NCI-H748 treated with DMSO at 0.1 percent for 48 hours (cell line): ENCODE measurements around the gene EHD4.

Experiments used
- DNase-seq: peaks from one replicate; lab custom pipeline; 2025; lab: John Stamatoyannopoulos, UW

Gene EHD4

DNA sequence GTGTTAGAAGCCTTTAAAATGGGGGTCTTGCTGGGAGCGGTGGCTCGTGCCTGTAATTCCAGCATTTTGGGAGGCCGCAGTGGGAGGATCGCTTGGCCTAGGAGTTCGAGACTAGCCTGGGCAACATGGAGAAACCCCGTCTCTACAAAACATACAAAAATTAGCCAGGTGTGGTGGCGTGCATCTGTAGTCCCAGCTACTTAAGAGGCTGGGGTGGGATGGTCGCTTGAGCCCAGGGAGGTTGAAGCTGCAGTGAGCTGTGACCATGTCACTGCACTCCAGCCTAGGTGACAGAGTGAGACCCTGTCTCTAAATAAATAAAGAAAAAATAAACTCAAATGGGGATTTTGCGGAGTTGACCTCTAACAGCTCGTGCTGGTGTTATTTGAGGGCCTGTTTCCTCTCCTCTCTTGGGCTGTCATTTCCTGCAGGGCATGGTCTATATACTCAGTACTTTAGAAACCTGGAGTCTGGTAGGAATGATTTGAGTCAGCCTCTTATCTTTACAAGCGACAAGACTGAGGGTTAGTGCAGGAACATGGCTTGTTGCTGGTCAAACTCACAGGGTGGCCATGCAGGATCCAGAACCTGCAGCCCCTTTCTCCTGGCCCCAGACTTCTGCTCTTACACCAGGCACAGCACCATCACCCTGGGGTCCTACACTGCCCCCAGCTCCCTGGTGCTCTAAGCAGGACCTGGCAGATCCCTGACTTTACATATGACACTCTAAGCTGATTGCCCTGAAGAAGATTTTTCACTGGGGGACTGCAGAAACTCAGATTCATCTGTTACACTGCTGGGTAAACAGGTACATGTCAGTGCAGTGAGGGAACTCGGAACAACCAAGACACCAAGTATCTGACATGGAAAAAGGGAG lies 15.1 kb downstream of the EHD4 start:
- DNase-seq = no peak

DNA sequence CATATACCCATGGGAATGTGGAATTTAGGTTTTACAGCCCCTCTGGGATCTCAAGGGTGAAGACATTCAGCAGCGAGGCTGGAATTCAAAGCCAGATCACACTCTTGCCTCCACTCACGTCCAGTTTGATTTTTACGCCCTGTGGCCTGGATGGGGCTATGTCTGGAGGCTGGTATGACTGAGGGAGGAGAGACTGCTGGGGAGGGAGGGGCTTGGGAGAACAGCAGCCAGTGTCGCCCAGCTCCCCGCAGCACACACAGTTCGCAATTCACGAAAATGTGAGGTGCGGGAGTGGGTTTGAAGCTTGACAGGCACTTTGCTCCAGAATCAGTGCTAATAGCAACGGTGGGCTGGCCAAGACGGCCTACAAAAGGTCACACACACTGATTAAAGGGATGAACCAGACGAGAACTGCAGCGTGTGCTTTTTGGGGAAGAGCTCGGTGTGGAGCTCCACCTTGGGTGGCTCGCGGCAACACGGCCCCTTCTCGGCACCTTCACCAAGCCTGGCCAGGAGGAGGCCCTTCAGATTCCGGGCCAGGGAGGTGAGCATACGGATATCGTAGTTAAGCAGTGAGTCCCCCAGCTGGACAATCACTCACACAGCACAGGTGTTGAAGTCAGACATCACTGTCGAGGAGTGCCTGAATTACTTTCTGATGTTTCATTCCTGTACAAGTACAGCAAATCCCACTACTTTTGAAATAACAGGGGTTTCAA lies 16.4 kb downstream of the EHD4 start:
- DNase-seq = no peak

DNA sequence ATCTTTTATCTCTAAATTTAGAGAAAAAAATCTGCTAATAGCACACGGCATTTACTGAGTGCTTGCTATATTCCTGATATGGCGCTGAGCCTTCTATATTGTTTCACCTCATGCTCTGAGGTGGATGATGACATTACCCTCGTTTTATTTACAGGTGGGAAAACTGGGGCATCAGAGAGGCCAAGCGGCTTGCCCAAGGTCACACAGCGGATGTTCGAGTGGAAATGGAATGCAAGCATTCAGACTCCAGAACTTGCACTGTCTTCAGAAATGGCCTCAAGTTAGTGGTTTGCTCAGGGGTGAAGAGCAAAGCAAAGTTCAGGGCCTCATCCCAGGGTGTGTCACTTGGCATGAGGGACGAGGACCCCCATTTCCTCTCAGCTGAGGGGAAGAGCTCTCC lies 17.3 kb downstream of the EHD4 start:
- DNase-seq = no peak

DNA sequence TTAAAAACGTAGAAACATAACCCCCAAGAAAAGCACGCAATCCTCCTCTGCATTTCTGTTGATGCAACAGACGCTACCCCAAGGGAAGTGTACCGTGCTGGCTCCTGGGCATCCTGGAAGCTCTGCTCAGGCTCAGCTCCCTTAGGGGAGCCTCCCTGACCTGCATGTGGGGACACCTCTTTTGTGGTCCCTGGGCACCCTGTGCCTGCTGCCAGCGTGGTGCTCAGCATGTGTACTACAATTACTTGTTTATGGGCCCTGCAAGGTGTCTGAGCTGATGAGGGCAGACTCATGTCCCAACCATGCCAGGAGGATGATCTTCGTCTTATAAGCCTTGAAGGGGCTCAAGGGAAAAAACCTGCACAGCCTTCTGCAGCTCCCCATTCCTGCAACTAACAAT lies 18.3 kb downstream of the EHD4 start:
- DNase-seq = no peak

DNA sequence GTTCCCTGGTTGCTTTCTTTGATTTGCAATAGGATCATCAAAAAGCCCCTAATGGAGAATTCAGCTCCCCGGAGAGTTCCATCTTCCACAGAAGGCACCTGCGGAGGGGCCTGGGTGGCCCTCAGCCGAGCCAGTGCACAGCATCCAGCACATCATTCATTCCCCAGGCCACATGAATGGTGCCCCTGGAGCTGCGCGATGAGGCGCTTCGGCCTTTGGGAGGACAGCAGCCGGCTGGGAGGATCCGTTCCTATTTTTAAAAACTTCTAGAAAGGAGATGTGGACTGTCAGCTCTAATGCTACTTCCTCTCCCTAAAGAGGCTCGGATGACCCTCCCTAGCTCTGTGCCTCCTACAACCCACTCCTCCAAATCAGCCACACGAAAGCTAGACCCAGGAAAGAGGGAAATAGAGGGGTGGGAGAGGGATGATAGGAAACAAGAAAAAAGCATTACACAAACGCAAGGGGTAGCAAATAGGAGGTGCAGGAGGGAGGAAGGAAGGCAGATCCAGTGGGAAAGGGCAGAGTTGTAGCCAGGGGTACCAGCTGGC lies 20.3 kb downstream of the EHD4 start:
- DNase-seq = no peak

DNA sequence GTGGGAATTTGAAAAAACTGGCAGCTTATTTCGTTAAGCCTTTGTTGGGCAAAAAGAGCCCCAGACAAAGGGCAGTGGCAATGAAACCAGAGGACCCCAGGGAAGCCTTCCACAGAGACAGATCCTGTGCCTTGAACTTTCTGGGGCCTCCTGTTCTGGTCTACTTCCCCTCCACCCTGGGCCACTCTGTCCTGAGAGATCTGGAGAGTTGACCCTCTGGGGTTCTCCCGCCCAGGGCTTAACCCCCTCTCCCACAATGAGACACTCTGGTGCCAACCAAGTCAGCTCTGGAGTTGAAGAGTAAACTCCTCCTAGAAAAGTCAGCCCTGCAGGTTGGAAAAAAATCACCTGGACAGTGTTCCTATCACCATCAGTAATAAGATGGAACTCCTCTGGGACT lies 20.8 kb downstream of the EHD4 start:
- no peak for DNase-seq

DNA sequence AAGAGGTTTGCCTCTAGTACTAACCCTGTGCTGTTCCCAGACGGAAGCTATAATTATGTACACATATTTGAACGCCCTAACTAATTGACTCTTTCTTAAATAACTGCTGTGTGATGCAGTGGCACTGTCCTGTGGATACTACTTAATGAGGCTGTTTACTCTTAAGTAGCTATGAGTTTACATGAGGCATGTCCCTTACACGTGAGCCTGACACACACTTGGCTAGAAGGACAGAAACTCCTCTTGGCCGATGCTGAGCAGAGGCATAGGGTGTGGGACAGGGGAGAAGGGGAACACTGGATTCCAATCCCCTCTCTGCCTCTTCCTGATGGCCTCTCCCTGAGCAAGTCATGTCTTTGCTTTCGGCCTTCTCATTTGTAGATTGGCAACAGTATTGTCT lies 21.9 kb downstream of the EHD4 start:
- no peak for DNase-seq

DNA sequence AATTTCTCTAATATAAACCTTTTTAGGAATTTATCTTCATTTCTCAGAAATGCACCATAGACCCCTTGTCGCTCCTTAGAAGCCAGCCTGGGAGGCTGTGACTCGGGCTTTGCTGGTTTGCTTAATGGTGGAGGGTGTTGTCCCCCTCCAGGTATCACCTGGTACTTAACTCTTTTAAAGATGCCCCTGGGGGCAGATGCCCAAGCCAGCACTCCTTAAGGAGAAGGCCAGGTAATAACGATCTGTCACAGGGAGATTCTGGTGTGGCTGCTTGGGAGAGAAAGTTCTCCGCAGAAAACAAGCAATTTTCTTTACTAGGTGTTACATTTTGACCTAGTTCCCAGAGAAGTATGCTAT lies 22.3 kb downstream of the EHD4 start:
- no peak for DNase-seq

DNA sequence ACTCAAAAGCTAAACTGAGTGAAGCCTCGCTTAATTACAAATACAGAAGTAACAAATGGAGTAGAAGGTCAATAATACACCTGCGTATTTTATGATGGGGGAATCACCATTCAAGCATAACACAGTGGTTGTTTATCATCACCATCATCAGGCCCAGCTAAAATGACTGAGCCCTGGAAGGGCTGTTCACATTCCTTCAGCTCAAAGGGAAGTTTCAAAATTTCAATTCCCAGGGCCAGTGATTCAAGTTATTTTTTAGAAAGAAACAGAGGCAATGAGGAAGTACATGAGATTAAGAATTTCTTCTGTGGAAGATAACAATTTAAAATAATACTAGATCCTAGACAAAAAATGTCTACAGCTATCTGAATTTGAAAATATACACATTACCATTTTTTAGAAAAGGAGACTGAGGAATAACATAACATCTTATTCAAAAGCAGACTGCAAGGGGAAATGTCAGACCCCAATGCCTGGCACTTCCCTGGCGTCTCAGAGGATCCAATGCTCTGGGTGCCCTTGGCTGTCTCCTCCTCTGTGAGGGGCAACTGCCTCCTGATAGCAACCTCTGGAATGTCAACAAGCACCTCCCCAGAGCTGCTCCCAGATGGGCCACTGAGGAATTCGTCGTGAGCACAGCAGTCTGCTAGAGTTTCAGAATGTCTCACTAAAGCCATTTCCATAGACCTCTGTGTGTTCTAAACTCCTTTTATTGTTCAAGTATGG lies 22.8 kb downstream of the EHD4 start:
- DNase-seq = no peak

DNA sequence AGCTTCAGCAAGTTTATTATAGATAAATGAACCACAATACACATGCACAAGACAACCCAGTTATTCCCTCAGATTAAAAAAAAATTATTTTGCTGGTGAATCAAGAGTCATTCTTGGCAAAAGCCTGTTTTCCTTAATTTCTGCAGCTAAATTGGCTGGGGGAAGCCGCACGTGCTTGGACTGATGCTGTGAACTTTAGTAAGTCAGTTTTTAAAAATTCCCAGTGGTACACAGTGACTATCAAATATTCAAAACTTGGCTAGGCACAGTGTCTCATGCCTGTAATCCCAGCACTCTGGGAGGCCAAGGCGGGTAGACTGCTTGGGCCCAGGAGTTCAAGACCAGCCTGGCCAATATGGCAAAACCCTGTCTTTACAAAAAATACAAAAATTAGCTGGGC lies 23.9 kb downstream of the EHD4 start:
- DNase-seq = no peak

DNA sequence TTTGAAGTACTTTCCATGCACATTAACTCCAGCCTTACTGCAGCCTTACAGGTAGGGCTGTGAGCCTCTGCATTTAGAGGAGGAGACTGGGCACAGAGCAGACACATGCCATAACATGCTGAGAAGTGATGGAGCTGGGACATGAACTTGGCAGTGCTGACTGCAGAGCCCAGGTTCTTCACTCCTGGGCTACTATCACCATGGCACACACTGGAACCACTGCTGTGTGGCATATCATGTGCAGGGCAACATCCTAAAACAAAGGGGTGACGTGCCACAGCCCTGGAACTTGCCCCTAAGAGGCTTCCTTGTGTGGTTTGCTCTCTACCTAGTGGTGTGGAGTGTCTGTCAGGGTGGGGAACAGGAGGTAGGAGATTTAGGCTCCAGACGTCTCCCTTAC lies 25.4 kb downstream of the EHD4 start:
- DNase-seq = no peak

DNA sequence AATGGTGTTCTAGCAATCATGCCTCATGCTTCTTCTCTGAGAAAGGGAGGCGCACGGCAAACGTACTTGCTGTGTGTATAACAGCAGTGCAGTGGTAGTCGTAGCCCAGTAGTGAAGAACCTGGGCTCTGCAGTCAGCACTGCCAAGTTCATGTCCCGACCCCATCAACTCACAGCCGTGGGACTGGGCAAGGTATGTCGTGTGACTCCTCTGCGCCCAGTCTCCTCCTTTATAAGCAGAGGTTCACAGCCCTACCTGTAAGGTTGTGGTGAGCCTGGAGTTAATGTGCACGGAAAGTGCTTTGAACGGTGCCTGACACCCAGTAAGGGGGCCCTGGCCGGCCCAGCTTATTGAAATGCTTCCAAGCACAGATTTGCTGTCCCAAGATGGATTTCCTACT lies 26.6 kb downstream of the EHD4 start:
- no peak for DNase-seq

DNA sequence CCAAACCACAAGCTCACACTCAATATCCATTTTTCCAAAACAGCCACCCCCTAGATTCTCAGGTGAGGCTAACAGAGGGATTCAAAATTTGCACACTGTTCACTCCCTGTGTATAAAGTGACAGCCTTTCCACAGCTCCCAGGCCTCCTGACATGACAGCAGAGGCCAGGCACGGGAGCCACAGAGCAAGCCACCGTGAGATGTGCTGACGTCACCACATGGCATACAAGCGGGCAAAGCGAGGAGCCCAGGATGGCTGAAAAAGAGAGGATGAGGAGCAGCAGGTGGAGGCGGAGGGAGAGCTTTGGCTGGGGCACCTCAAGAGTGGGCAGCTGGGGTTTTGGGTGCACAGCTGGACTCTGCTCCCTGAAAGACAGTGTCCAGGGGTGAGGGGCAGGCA lies 27.1 kb downstream of the EHD4 start:
- DNase-seq = no peak

DNA sequence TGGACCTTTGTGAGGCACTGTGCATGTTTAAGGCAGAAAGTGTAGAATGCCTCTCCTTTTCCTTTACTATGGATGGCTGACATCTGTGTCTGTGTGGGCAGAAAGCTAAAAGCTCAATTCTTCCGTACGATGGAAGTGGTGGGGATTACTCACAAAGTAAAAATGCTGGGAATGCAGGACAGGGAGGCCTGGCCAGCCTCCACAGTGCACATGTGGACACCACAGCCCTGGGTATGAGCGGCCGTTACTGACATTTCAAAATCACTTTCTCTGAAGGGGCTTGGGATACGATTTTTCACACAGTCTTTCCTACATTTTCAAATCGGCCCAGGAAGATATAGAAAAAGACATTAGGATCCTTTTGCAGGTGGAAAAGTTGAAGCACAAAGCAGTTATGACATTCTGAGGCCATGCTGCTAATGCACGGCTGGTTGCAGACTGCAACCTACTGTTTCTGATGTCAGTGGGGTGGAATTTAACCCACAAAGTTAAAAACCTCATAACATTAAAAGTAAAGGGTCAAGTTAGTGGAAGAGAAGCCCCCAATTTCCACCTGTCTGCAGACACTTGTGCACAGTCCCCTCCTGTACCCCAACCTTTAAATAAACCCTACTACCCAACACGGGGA lies 27.9 kb downstream of the EHD4 start:
- no peak for DNase-seq

DNA sequence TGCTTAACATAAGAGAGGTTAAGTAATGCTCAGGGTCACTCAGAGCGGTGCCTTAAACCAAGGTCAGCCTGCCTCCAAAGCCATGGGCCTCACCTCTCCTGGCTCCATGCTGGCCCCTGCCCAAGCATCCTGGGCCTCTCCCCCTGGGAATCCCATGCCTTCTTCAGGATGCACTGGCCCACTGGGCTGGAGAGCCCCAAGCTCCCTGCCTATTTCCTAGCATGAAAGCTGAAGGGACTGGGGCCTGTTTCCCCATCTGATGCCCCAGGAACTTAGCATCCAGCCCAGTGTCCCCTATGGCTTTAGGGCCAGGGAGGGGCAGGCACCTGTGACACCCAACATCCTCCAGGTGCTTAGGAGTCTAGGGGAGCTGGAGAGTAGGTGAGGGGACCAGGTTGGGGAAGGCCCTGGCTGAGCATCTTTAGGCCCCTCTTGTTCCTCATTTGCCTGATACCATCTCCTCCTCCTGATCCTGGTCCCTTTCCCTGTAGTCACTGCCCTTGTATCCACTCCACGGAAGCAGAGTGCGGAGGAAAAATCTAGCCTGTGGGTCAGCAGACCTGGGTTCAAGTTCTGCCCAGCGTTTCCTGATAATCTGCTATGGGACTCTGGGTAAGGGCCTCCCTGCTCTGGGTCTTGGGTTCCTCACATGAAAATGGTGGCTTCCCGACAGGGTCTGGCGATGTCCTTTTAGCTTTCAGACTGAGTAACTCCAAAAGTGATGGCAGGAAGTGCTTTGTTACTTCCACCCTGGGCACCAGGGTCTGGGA lies 28.6 kb downstream of the EHD4 start:
- DNase-seq = no peak

DNA sequence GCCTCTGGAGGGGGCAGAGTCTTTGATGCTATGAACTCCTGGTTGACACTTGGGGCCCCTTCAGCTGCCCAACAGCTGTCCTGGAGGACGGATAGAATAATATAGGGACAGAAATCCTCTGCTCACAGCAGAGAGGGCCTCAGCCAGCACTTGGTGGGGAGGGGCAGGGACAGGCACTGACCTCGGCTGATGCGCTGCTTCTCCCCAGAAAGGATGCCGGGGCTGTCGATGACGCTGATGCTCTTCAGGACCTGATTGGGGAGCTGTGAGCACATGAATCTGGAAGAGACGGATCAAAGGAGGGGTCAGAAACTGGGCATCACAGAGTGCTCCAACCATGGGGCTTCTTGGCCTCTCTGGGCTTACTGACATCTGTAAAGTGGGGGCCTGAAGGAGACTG lies 29.5 kb downstream of the EHD4 start:
- DNase-seq = no peak

DNA sequence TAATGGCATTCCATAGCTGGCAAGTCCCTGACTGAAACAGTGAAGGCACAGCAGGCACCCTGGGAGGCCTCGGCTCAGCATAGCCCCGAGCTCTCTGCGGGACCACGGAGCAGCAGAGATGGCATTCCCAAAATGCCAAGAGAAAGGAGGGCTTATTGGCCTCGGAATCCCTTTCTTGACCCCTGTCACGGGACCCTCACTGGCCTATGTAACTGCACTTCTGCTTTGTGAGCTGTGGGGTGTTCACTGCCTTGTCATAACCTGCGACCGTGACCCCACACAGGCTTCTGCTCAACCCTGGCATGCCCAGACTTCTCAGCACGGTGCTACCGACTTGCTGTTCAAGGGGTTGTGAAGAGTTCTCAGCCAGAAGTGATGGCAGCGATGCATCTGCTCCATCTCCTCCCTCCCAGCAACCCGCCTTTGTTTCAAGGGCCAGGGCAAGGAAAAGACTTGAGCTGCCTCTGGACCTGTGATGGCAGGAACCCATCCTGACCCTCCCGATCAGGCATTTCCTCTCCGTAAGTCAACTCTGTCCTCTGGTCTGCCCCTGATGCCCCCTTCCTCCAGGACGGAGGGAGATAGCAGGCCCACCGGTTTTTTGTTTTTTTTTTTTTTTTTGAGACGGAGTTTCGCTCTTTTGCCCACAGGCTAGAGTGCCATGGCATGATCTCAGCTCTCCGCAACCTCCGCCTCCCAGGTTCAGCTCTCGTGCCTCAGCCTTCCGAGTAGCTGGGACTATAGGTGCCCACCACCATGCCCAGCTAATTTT lies 30.5 kb downstream of the EHD4 start:
- no peak for DNase-seq

DNA sequence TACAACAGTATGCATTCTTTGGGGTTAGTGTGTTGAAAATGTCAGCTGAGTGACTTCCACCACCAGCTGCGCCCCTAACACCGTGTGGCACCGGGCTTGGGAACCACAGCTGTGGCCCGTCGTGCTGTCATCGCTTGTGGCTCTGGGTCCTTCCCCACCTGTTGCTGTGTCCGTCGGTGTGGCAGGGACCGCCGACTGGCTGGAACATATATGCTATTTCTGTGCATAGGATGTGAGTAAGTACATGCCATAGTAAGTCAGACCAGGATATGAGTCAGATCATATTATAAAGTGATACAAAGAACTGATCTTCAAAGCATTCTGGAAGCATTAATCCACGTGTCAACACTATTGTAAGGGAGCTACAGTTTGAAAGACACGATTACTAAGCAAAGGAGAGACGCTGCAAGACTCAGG lies 31.9 kb downstream of the EHD4 start:
- DNase-seq = no peak

DNA sequence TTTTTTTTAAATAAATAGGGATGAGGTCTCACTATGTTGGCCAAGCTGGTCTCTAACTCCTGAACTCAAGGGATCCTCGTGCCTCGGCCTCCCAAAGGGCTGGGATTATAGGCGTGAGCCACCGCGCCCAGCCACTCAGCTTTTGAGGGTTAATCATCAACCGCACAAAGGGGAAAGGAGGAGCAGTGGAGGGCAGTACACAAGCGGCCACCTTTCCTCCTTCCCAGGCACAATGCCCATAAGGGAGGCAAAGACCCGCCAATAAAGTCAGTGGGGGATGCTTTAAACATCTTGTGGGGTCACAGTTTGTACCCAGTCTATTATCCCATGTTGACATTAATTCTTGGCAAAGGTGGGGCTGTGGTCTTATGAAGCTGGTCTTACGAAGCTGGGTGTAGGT lies 32.4 kb downstream of the EHD4 start:
- no peak for DNase-seq

DNA sequence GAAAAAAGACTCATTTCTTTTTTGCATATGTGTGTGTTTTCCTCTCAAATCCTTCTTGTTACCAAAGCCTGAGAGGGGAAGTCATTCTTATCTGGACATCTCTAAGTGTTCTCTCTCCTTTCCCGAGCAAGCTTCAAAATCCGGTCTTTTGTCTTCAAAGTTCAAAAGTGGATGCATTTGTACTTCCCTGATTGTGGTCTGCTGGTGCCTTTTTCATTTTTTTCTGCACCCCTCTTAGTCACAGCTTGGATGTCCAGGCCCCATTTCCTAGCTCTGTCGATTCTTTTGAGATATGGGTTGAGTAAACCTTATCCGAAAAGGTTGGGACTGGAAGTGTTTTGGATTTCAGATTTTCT lies 34.8 kb downstream of the EHD4 start:
- no peak for DNase-seq
